Motor neuron (in vitro differentiated cells): ENCODE measurements around the gene LRP1. TPM values are rescaled to one million over a fixed set of nuclear protein-coding genes. Genes with fewer than 3 reads are reported as not detected.

Source experiments
- ATAC-seq, 8 experiments: fragments of 200-7000 bp; cut with Tn5 transposase; replicated peaks in 6 of 8; 2 replicates each; pipeline ENCODE4 v1.8.0; 2021; ENCODE audit warnings: mild to moderate bottlenecking in 8 of 8, moderate library complexity in 8 of 8
- H3K27ac ChIP-seq, 2 donors: fragments of 250-450 bp; sonication (Bioruptor Pico); 2 replicates each; pipeline ENCODE4 v1.9.0; 2021; ENCODE audit warnings: antibody characterized with exemption in 2 of 2, mild to moderate bottlenecking in 2 of 2, moderate library complexity in 1 of 2
- H3K4me1 ChIP-seq, 2 donors: fragments of 250-450 bp; sonication (Bioruptor Pico); replicated peaks in 1 of 2; 2 replicates each; pipeline ENCODE4 v1.6.1; 2021; ENCODE audit warnings: antibody characterized with exemption in 2 of 2, mild to moderate bottlenecking in 2 of 2, moderate library complexity in 1 of 2
- H3K4me3 ChIP-seq, 5 donors: fragments of 250-450 bp; sonication (Bioruptor Pico); 2 replicates each; pipeline ENCODE4 v1.9.0; 2021; ENCODE audit warnings: antibody characterized with exemption in 5 of 5, mild to moderate bottlenecking in 5 of 5, moderate library complexity in 4 of 5
- WGBS, 10 experiments: fragments of 450-650 bp; shearing (Covaris generic); methylation state at CpG; one replicate each; pipeline ENCODE4 v1.0.0; 2022; 5-methylcytosine and 5-hydroxymethylcytosine counted together
- in situ Hi-C, 9 experiments: fragments of 400-800 bp; cut with MboI; loops; one replicate each; pipeline ENCODE4 v1.15.0; 2021; ENCODE audit warnings: low sequenced_read_pairs in 9 of 9, low pct_unique_long_range_greater_than_20kb in 2 of 9; ENCODE audit not compliant: unreplicated experiment in 9 of 9
- total RNA-seq, 8 experiments: library from RNA; unstranded; fragments of 300-600 nt; gene quantifications; 2 replicates each; pipeline versions ENCODE4 v1.2.3 to v1.2.4, GENCODE V29; 2022

The LRP1 gene
- total RNA-seq, 8 experiments from 2014 or later: 36.6 to 182 (median 55.3) TPM

GRCh38 chr12:57243521-57244311 is 115.4 kb downstream of the LRP1 start:
- Histone ChIP-seq H3K4me3 (peak overlapping the region; percentile 36 to 56 (median 42)), H3K4me1 (peaks cover 22 to 25% of the 10 kb centered on the region in 2 donors), H3K27ac (no peak overlapping the region)
- ATAC-seq: peak in 3 of 8 experiments; percentile 1 to 16 (median 3)
- in situ Hi-C loops: loop anchor here in 1 of 9 experiments (25.0 kb wide), 1 partner anchor 219 kb away; the partner anchor contains the start of genes GLI1 and INHBE
- 4 to 64% (median 8%) methylated on average over 6 to 15 of the region's 41 CpGs; no CpG with 5 or more reads in 5 of the 10 experiments for WGBS, 10 experiments

- 30 to 80% (median 49%) methylated on average over 1 to 4 of the region's 6 CpGs; no CpG with 5 or more reads in 6 of the 10 experiments for WGBS, 10 experiments
- no peak overlapping the region for H3K27ac ChIP-seq
- H3K4me1 ChIP-seq: peaks cover 20 to 23% of the 10 kb centered on the region in 2 donors
- in situ Hi-C loops: loop anchor here in 1 of 9 experiments (25.0 kb wide), 1 partner anchor 218 kb away; the partner anchor contains the start of genes GLI1 and INHBE
- H3K4me3 ChIP-seq: no peak overlapping the region
- ATAC-seq: no peak
Measured at GRCh38 chr12:57244312-57244696, 116.0 kb downstream of the LRP1 start.

GRCh38 chr12:57247041-57247440 is 118.8 kb downstream of the LRP1 start:
- Histone ChIP-seq H3K27ac (no peak overlapping the region), H3K4me3 (no peak overlapping the region), H3K4me1 (peaks cover 5 to 7% of the 10 kb centered on the region in 2 donors)
- WGBS, 10 experiments: 50 to 100% (median 100%) methylated on average over 1 of the region's 1 CpG; no CpG with 5 or more reads in 5 of the 10 experiments
- no peak for ATAC-seq
- in situ Hi-C loops: loop anchor here in 1 of 9 experiments (25.0 kb wide), 1 partner anchor 215 kb away; the partner anchor contains the start of genes GLI1 and INHBE

DNA sequence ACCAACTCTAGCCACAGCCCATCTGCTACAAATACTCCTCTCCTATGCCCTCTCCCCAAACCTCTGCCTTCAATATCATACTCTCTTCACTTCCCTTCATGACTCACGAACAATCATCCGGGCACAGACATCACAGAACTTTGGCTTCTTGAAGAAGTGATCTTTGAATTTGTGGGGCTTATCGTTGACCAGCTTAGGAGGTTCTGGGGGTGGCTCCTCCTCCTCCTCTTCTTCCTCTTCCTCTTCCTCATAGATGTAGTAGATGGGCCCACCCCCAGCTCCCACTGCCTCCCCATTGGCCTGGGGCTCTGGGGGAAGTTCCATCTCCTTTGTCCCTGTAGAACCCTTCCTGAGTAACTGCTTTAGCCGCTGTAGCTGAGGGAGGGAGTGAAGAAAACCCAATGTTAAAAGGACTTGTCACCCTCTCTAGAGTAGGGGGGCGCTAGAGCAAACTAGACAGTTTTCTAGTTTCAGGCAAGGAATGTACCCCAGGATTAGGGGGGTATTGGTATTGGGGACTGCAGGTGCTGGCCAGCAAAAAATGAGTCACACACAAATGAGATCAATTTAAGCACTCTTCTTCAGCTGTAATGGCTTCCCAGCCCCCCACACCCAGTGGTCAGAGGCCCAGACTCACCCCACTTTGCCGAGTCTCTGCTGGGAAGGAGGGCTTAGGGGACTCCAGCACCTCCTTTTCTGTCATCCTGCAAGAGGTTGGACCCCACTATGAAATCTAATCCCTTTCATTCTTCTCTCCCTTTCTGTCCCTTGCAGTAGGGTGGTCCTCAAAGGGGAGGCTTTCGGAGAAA is 120.9 kb downstream of the LRP1 start:
- Histone ChIP-seq H3K4me1 (no peaks in the 10 kb centered on the region), H3K4me3 (no peak overlapping the region), H3K27ac (no peak overlapping the region)
- 43 to 96% (median 85%) methylated on average over 1 to 7 of the region's 7 CpGs; no CpG with 5 or more reads in 3 of the 10 experiments for WGBS, 10 experiments
- in situ Hi-C loops: loop anchor here in 1 of 9 experiments (25.0 kb wide), 1 partner anchor 213 kb away; the partner anchor contains the start of genes GLI1 and INHBE
- no peak for ATAC-seq

DNA sequence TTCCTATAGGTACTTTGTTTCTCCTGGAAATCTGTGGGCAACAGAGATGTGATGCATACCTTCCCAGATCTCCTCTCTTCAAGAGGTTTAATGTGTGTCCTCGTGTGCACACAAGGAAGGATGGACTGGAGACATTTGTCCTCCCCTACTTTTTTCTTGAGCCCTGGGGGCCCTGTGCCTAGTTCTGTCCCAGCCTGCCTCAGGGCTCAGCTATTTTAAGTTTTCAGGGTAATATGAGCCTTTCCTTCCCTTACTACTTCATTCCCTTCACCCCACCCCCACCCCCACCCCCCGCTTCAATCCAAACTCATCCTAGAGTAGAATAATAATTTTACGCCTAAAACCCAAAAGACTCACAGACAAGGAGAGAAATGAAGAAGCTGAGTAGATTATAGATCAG is 122.3 kb downstream of the LRP1 start:
- H3K27ac ChIP-seq: no peak overlapping the region
- in situ Hi-C loops: no loop called here
- no peak overlapping the region for H3K4me3 ChIP-seq
- H3K4me1 ChIP-seq: no peaks in the 10 kb centered on the region
- whole genome bisulfite sequencing, 10 experiments: 88% methylated on average over 3 of the region's 3 CpGs; no CpG with 5 or more reads in 9 of the 10 experiments
- no peak for ATAC-seq

DNA sequence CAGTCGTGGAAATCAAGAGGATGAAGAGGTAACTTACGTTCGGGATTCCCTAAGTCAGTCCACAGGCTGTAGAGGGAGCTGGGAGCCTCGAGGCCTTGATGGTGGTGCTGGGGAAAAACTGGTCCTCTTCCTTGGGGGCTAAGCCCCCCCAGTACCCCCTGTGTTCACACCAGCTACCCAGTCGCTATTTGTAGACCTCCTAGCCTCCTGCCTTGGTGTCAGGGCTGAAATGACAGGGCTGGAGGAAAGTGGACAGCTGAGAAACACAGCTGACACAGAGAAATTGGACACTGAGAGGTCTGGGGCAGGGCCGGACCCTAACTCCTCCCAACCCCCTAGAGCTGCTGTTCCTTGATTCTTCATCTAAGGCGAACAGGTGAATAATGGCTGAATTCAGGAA is 122.7 kb downstream of the LRP1 start, which contains the start of gene STAC3:
TSS of gene STAC3 (minus strand) at position 232 of the 400 bp plus-strand sequence. CDS start 1,551 bp downstream, outside the sequence.
- Histone ChIP-seq H3K27ac (no peak within 1 kb of the TSS), H3K4me3 (no peak within 1 kb of the TSS), H3K4me1 (no peaks in the 10 kb centered on the region)
- in situ Hi-C loops: no loop called here
- ATAC-seq: no peak
- 51 to 100% (median 66%) methylated on average over 1 to 7 of the region's 7 CpGs; no CpG with 5 or more reads in 4 of the 10 experiments for WGBS, 10 experiments

GRCh38 chr12:57254506-57255280 is 126.4 kb downstream of the LRP1 start:
- H3K4me1 ChIP-seq: no peaks in the 10 kb centered on the region
- H3K4me3 ChIP-seq: no peak overlapping the region
- WGBS, 10 experiments: 60 to 96% (median 95%) methylated on average over 1 to 4 of the region's 14 CpGs; no CpG with 5 or more reads in 7 of the 10 experiments
- H3K27ac ChIP-seq: no peak overlapping the region
- in situ Hi-C loops: no loop called here
- no peak for ATAC-seq

DNA sequence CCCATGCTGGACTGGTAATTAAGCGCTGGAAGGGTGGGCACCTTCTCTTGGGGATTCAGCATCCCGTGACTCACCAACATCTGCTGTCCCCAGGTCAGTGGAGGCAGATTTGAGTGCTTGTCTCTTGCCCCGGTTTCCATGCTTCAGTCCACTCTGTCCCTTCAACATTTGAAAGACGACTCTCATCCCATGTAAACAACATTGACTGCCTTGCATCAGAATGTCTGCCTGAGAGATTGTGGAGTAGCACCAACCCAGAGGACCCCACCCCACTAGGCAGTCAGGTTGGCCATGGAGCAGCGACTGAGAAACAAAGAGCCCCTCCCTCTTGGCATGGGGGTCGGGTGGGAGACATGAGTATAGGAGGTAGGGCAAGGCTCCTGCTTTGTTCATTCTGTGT is 127.6 kb downstream of the LRP1 start:
- in situ Hi-C loops: no loop called here
- 67 to 100% (median 100%) methylated on average over 1 to 3 of the region's 6 CpGs; no CpG with 5 or more reads in 4 of the 10 experiments for WGBS, 10 experiments
- no peak overlapping the region for H3K4me3 ChIP-seq
- peaks cover 0 to 3% of the 10 kb centered on the region in 2 donors for H3K4me1 ChIP-seq
- no peak for ATAC-seq
- H3K27ac ChIP-seq: no peak overlapping the region

GRCh38 chr12:57258977-57259970 is 131.0 kb downstream of the LRP1 start:
- in situ Hi-C loops: no loop called here
- ATAC-seq: no peak
- WGBS, 10 experiments: 37 to 100% (median 93%) methylated on average over 1 to 5 of the region's 6 CpGs; no CpG with 5 or more reads in 1 of the 10 experiments

DNA sequence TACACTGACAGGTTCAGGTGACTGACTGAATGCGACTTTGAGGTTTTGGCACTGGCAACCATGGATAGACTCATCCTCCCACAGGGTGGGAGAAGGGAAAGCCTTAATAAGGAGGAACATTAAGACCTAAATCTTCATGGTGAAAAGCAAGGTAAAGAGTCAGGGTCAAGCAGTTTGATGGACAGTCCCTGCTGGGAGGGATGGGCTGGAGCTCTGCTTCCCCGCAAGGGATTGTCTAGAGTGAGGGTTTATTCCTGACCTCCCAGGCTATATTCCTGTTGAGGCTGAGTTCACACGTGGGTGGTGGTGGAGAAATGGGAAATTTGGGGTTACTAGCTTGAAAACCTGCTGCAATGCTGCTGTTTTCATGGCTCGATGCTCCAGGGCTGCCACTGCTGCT is 132.1 kb downstream of the LRP1 start:
- in situ Hi-C loops: no loop called here
- H3K27ac ChIP-seq: no peak overlapping the region
- ATAC-seq: no peak
- 40 to 100% (median 100%) methylated on average over 1 to 4 of the region's 4 CpGs; no CpG with 5 or more reads in 1 of the 10 experiments for WGBS, 10 experiments
- peaks cover 13 to 20% of the 10 kb centered on the region in 2 donors for H3K4me1 ChIP-seq
- no peak overlapping the region for H3K4me3 ChIP-seq

More at GRCh38 chr12:57258977-57259970, 131.0 kb downstream of the LRP1 start:
- H3K4me1 ChIP-seq: peaks cover 13 to 20% of the 10 kb centered on the region in 2 donors
- H3K27ac ChIP-seq: no peak overlapping the region
- H3K4me3 ChIP-seq: no peak overlapping the region

DNA sequence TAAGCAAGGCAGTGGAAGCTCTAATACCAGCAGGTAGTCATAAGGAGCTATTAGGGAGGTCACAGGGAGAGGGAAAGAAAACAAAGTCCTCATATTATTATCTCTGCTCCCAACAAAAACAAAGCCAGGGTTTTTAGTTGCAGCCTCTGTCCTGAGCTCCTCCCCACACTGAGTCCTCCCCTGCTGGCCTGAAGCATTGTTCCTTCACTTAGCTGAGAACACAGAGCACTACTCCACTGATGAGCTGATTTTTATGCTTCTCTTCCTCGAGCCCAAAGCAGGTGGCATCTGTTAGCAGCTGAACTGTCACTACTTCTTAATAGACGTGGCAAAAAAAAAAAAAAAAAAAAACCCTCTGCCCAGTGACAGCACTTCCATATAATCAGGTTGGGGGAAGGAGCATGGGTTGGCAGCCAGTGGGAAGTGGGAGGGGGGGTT is 133.2 kb downstream of the LRP1 start:
- peak in 5 of 8 experiments; percentile 62 to 97 (median 86) for ATAC-seq
- Histone ChIP-seq H3K4me1 (peaks cover 13 to 20% of the 10 kb centered on the region in 2 donors), H3K27ac (no peak overlapping the region), H3K4me3 (no peak overlapping the region)
- in situ Hi-C loops: no loop called here
- WGBS, 10 experiments: 0 to 50% (median 0%) methylated on average over 1 to 2 of the region's 2 CpGs; no CpG with 5 or more reads in 6 of the 10 experiments
